ENCODE measurements around the gene ESD.
"Not testable (repeated sequence)": the region's sequence is repeated elsewhere in the genome, so short reads cannot be mapped to it uniquely, and the experiment has no call there.

Gene ESD

GRCh38 chr13:46796515-46797474, at the start of gene ESD:
Gene ESD (minus strand): TSS chr13:46797161. CDS start chr13:46791413, 5,748 bp downstream.
- DNase-seq = peak; percentile 68

- DNase-seq = no peak
Measured at GRCh38 chr13:46846726-46847125, 49.8 kb upstream of the ESD start.

GRCh38 chr13:46845146-46845545, 48.2 kb upstream of the ESD start:
- DNase-seq = no peak

- DNase-seq = no peak
Measured at GRCh38 chr13:46844431-46844830, 47.5 kb upstream of the ESD start.

GRCh38 chr13:46839399-46839798, 42.4 kb upstream of the ESD start:
- no peak for DNase-seq

GRCh38 chr13:46834657-46835056, 37.7 kb upstream of the ESD start:
- DNase-seq = no peak

GRCh38 chr13:46831588-46832194, 34.7 kb upstream of the ESD start:
- no peak for DNase-seq

GRCh38 chr13:46830405-46831005, 33.5 kb upstream of the ESD start:
- no peak for DNase-seq

- no peak for DNase-seq
Measured at GRCh38 chr13:46822551-46822950, 25.6 kb upstream of the ESD start.

- DNase-seq = no peak
Measured at GRCh38 chr13:46817838-46818476, 21.0 kb upstream of the ESD start.

GRCh38 chr13:46817095-46817494, 20.1 kb upstream of the ESD start:
- no peak for DNase-seq

- no peak for DNase-seq
Measured at GRCh38 chr13:46816371-46816770, 19.4 kb upstream of the ESD start.

GRCh38 chr13:46812301-46812797, 15.4 kb upstream of the ESD start:
- DNase-seq = no peak

GRCh38 chr13:46810440-46810839, 13.5 kb upstream of the ESD start:
- DNase-seq = no peak

GRCh38 chr13:46804921-46805320, 8.0 kb upstream of the ESD start:
- not testable (repeated sequence) for DNase-seq

GRCh38 chr13:46804391-46804815, 7.4 kb upstream of the ESD start:
- DNase-seq = no peak

- no peak for DNase-seq
Measured at GRCh38 chr13:46803586-46803985, 6.6 kb upstream of the ESD start.

- no peak for DNase-seq
Measured at GRCh38 chr13:46801858-46802257, 4.9 kb upstream of the ESD start.

GRCh38 chr13:46799139-46799538, 2.2 kb upstream of the ESD start:
- no peak for DNase-seq

- DNase-seq = no peak
Measured at GRCh38 chr13:46797501-46798237, 708 bp upstream of the ESD start.

GRCh38 chr13:46796129-46796514, 839 bp downstream of the ESD start:
- DNase-seq = no peak

- DNase-seq = no peak
Measured at GRCh38 chr13:46795321-46795720, 1.6 kb downstream of the ESD start.

Data from DMS 273 treated with DMSO at 0.1 percent for 48 hours (cell line).